Globus pallidus (tissue), 1 donor: ENCODE results near the gene FABP3.
"Not testable (repeated sequence)": the region's sequence is repeated elsewhere in the genome, so short reads cannot be mapped to it uniquely, and the experiment has no call there.

Experiments used
- DNase-seq: peaks from one replicate; pipeline ENCODE4 v3.0.0-alpha.2; 2015; ENCODE audit warnings: low spot score

The FABP3 gene

GRCh38 chr1:31398246-31398645 is 25.4 kb upstream of the FABP3 start:
- DNase-seq = no peak

- no peak for DNase-seq
Observed at GRCh38 chr1:31397360-31398095, 24.7 kb upstream of the FABP3 start.

GRCh38 chr1:31396633-31397351 is 23.9 kb upstream of the FABP3 start:
- no peak for DNase-seq

- DNase-seq = peak; percentile 63
Observed at GRCh38 chr1:31394584-31395193, 21.8 kb upstream of the FABP3 start.

- no peak for DNase-seq
Observed at GRCh38 chr1:31393463-31393862, 20.6 kb upstream of the FABP3 start.

- DNase-seq = no peak
Observed at GRCh38 chr1:31390071-31390470, 17.2 kb upstream of the FABP3 start.

GRCh38 chr1:31389616-31390015 is 16.7 kb upstream of the FABP3 start:
- no peak for DNase-seq

GRCh38 chr1:31387612-31388011 is 14.7 kb upstream of the FABP3 start:
- no peak for DNase-seq

- DNase-seq = not testable (repeated sequence)
Observed at GRCh38 chr1:31386576-31387243, 13.8 kb upstream of the FABP3 start.

- DNase-seq = no peak
Observed at GRCh38 chr1:31383967-31384366, 11.1 kb upstream of the FABP3 start.

- DNase-seq = no peak
Observed at GRCh38 chr1:31382379-31382989, 9.6 kb upstream of the FABP3 start.

GRCh38 chr1:31381394-31382294 is 8.8 kb upstream of the FABP3 start:
- DNase-seq = peak; percentile 46

GRCh38 chr1:31380181-31380580 is 7.3 kb upstream of the FABP3 start:
- DNase-seq = peak; percentile 66

GRCh38 chr1:31378001-31378400 is 5.1 kb upstream of the FABP3 start:
- no peak for DNase-seq

GRCh38 chr1:31377364-31377863 is 4.5 kb upstream of the FABP3 start:
- DNase-seq = no peak

- peak; percentile 93 for DNase-seq
Observed at GRCh38 chr1:31376375-31377134, 3.7 kb upstream of the FABP3 start.

- DNase-seq = no peak
Observed at GRCh38 chr1:31374511-31375196, 1.8 kb upstream of the FABP3 start.

- DNase-seq = no peak
Observed at GRCh38 chr1:31373897-31374486, 1.1 kb upstream of the FABP3 start.

GRCh38 chr1:31372751-31373055 is 173 bp downstream of the FABP3 start:
- no peak for DNase-seq
